ENCODE data around the gene ECPAS.
"Not testable (repeated sequence)": the region's sequence is repeated elsewhere in the genome, so short reads cannot be mapped to it uniquely, and the experiment has no call there.

The ECPAS gene

GRCh38 chr9:111334318-111334863 is 149.8 kb downstream of the ECPAS start:
- not testable (repeated sequence) for DNase-seq

- no peak for DNase-seq
Measured at GRCh38 chr9:111330124-111330523, 154.1 kb downstream of the ECPAS start, which contains the start of gene OR2K2. TSS of gene OR2K2 (minus strand) at chr9:111330224. CDS start at chr9:111328433, 1,791 bp downstream.

GRCh38 chr9:111320631-111321030 is 163.6 kb downstream of the ECPAS start:
- DNase-seq: no peak

- no peak for DNase-seq
Measured at GRCh38 chr9:111316796-111317195, 167.4 kb downstream of the ECPAS start.
